H1 (cell line): ENCODE results near the gene TCEANC2. TPM values are rescaled to one million over a fixed set of nuclear protein-coding genes. Genes with fewer than 3 reads are reported as not detected.

Source experiments
- CTCF ChIA-PET: fragments of 300-600 bp; sonication (Branson Sonifier 250); formaldehyde crosslinking; loops from one replicate; lab custom pipeline; 2021; ENCODE audit not compliant: partially characterized antibody; lab: Charles Lee
- POLR2A ChIA-PET: fragments of 300-600 bp; sonication (Branson Sonifier 250); formaldehyde crosslinking; loops from one replicate; lab custom pipeline; 2021; ENCODE audit warnings: inconsistent platforms; ENCODE audit not compliant: partially characterized antibody; lab: Charles Lee
- DNase-seq, 2 experiments: peaks; one replicate each; pipeline versions ENCODE4 v3.0.0 to v3.0.0-alpha.2; 2010 to 2022; ENCODE audit warnings: low spot score in 2 of 2, low read depth in 1 of 2, mixed read lengths in 1 of 2
- FAIRE-seq: peaks from 2 replicates; lab custom pipeline; 2011; peaks lifted over from hg19 to GRCh38; lab: Jason Lieb, UNC
- H2AFZ ChIP-seq: 2 replicates; pipeline ENCODE4 v1.8.1; 2012; ENCODE audit warnings: low read length, inconsistent platforms
- H2AK5ac ChIP-seq: 2 replicates; pipeline ENCODE4 v1.6.1; 2013; ENCODE audit warnings: low read depth, low read length
- H2BK120ac ChIP-seq: replicated peaks from 2 replicates; pipeline ENCODE3; 2013; ENCODE audit warnings: low read depth, low read length, inconsistent platforms
- H2BK12ac ChIP-seq: 2 replicates; pipeline ENCODE4 v1.6.1; 2013; ENCODE audit warnings: low read depth, low read length
- H2BK15ac ChIP-seq: 2 replicates; pipeline ENCODE4 v1.6.1; 2013; ENCODE audit warnings: low read length
- H2BK20ac ChIP-seq: 2 replicates; pipeline ENCODE4 v1.6.1; 2013; ENCODE audit warnings: low read length
- H2BK5ac ChIP-seq: 2 replicates; pipeline ENCODE4 v1.6.1; 2013; ENCODE audit warnings: low read depth, low read length
- H3K14ac ChIP-seq: 2 replicates; pipeline ENCODE4 v1.6.1; 2013; ENCODE audit warnings: inconsistent platforms; ENCODE audit not compliant: insufficient read length
- H3K18ac ChIP-seq: 2 replicates; pipeline ENCODE4 v1.6.1; 2013; ENCODE audit warnings: low read length; ENCODE audit errors: extremely low read depth
- H3K23ac ChIP-seq: 2 replicates; pipeline ENCODE4 v1.6.1; 2013; ENCODE audit warnings: inconsistent platforms; ENCODE audit not compliant: insufficient read length
- H3K23me2 ChIP-seq: 2 replicates; pipeline ENCODE4 v1.6.1; 2013; ENCODE audit warnings: low read depth, low read length
- H3K27ac ChIP-seq: 2 replicates; pipeline ENCODE4 v1.6.1; 2011; ENCODE audit warnings: low read depth, low read length, inconsistent platforms
- H3K27me3 ChIP-seq, 4 experiments: replicated peaks in 1 of 4; 1 replicate in 1 of 4; 2 replicates in 3 of 4; pipeline versions ENCODE4 v1.6.1 to v1.8.1; 2011 to 2013; ENCODE audit warnings: low read length in 3 of 4, mild to moderate bottlenecking in 3 of 4, inconsistent platforms in 2 of 4, mixed read lengths in 2 of 4, moderate library complexity in 1 of 4; ENCODE audit not compliant: control insufficient read depth in 3 of 4, insufficient read depth in 3 of 4; ENCODE audit errors: extremely low read depth in 1 of 4
- H3K36me3 ChIP-seq, 4 experiments: 2 replicates each; pipeline versions ENCODE4 v1.6.1 to v1.8.1; 2011 to 2013; ENCODE audit warnings: mild to moderate bottlenecking in 4 of 4, low read length in 3 of 4, moderate library complexity in 2 of 4, control low read depth in 1 of 4, inconsistent platforms in 1 of 4; ENCODE audit not compliant: insufficient read depth in 4 of 4, control insufficient read depth in 2 of 4
- H3K4ac ChIP-seq: replicated peaks from 2 replicates; pipeline ENCODE3; 2013; ENCODE audit warnings: low read length, low read depth, mixed read lengths, inconsistent platforms; ENCODE audit not compliant: insufficient read length
- H3K4me1 ChIP-seq, 4 experiments: replicated peaks in 1 of 4; 1 replicate in 1 of 4; 2 replicates in 3 of 4; pipeline versions ENCODE4 v1.6.1 to v1.8.1; 2011 to 2013; ENCODE audit warnings: low read length in 3 of 4, inconsistent platforms in 2 of 4, mixed read lengths in 1 of 4; ENCODE audit not compliant: insufficient read depth in 4 of 4, control insufficient read depth in 3 of 4
- H3K4me2 ChIP-seq, 2 experiments: 2 replicates each; pipeline versions ENCODE4 v1.6.1 to v1.8.1; 2011 to 2013; ENCODE audit warnings: low read depth in 2 of 2, low read length in 2 of 2, control low read depth in 1 of 2, inconsistent platforms in 1 of 2, mild to moderate bottlenecking in 1 of 2; ENCODE audit not compliant: insufficient read depth in 1 of 2
- H3K4me3 ChIP-seq, 4 experiments: fragments of 200-600, 300-600 bp in 1 of 4; sonication (generic), shearing (Covaris generic), sonication (Bioruptor Twin) in 1 of 4; 2 replicates each; pipeline versions ENCODE4 v1.5.1 to v1.8.1; 2011 to 2016; ENCODE audit warnings: low read length in 4 of 4, low read depth in 3 of 4, control low read depth in 2 of 4, inconsistent platforms in 2 of 4, mild to moderate bottlenecking in 2 of 4, mixed read lengths in 1 of 4, moderate library complexity in 1 of 4; ENCODE audit not compliant: insufficient read depth in 2 of 4; ENCODE audit errors: extremely low read depth in 1 of 4
- H3K56ac ChIP-seq: replicated peaks from 2 replicates; pipeline ENCODE3; 2013; ENCODE audit warnings: low read depth, mild to moderate bottlenecking, mixed read lengths, low read length, inconsistent platforms; ENCODE audit not compliant: insufficient read length
- H3K79me1 ChIP-seq: 2 replicates; pipeline ENCODE4 v1.6.1; 2013; ENCODE audit warnings: low read depth, low read length, control low read depth
- H3K79me2 ChIP-seq, 2 experiments: 2 replicates each; pipeline versions ENCODE4 v1.6.1 to v1.8.1; 2012 to 2013; ENCODE audit warnings: low read length in 2 of 2, mild to moderate bottlenecking in 2 of 2, inconsistent platforms in 1 of 2; ENCODE audit not compliant: insufficient read depth in 2 of 2, control insufficient read depth in 1 of 2
- H3K9ac ChIP-seq, 4 experiments: replicated peaks in 1 of 4; 1 replicate in 1 of 4; 2 replicates in 3 of 4; pipeline versions ENCODE4 v1.6.1 to v1.8.1; 2011 to 2013; ENCODE audit warnings: low read depth in 3 of 4, low read length in 3 of 4, control low read depth in 2 of 4, mild to moderate bottlenecking in 2 of 4, moderate library complexity in 2 of 4, inconsistent platforms in 1 of 4; ENCODE audit errors: extremely low read depth in 1 of 4
- H3K9me3 ChIP-seq, 2 experiments: 2 replicates each; pipeline versions ENCODE4 v1.6.1 to v1.8.1; 2012 to 2013; ENCODE audit warnings: mild to moderate bottlenecking in 2 of 2, moderate library complexity in 2 of 2, control low read depth in 1 of 2, inconsistent platforms in 1 of 2, low read depth in 1 of 2, low read length in 1 of 2, mixed read lengths in 1 of 2; ENCODE audit not compliant: insufficient read depth in 2 of 2
- H4K20me1 ChIP-seq, 2 experiments: replicated peaks in 1 of 2; 2 replicates each; pipeline versions ENCODE3 to v1.8.1; 2011 to 2013; ENCODE audit warnings: inconsistent platforms in 2 of 2, low read length in 2 of 2, mild to moderate bottlenecking in 1 of 2; ENCODE audit not compliant: insufficient read depth in 2 of 2, control insufficient read depth in 1 of 2
- H4K5ac ChIP-seq: 2 replicates; pipeline ENCODE4 v1.6.1; 2013; ENCODE audit warnings: low read length, low read depth, mixed read lengths, inconsistent platforms; ENCODE audit not compliant: insufficient read length
- H4K8ac ChIP-seq: 2 replicates; pipeline ENCODE4 v1.8.0; 2013; ENCODE audit warnings: mild to moderate bottlenecking, moderate library complexity, low read length, inconsistent platforms; ENCODE audit not compliant: insufficient read depth; ENCODE audit errors: extremely low read depth
- H4K91ac ChIP-seq: replicated peaks from 2 replicates; pipeline ENCODE3; 2013; ENCODE audit warnings: low read length, mixed read lengths, inconsistent platforms; ENCODE audit not compliant: insufficient read length
- ASH2L ChIP-seq: fragments of 200-600, 300-600 bp; sonication (generic); IDR thresholded peaks from one replicate; pipeline ENCODE4 v1.7.1; 2017; ENCODE audit warnings: low read length
- EGR1 ChIP-seq: IDR thresholded peaks from 2 replicates; pipeline ENCODE4 v1.6.1; 2011; ENCODE audit warnings: low read depth, low read length, borderline replicate concordance
- GTF2F1 ChIP-seq: IDR thresholded peaks from 2 replicates; pipeline ENCODE4 v1.6.1; 2012; ENCODE audit warnings: low read depth, low read length, improper control_type of control experiment, borderline replicate concordance
- HDAC6 ChIP-seq: IDR thresholded peaks from one replicate; pipeline ENCODE4 v1.7.1; 2012; ENCODE audit warnings: low read depth, mild to moderate bottlenecking, inconsistent platforms, low read length, moderate library complexity
- RXRA ChIP-seq: IDR thresholded peaks from 2 replicates; pipeline ENCODE4 v1.6.1; 2011; ENCODE audit warnings: low read depth, mild to moderate bottlenecking, low read length, moderate library complexity; ENCODE audit not compliant: insufficient read depth
- SUZ12 ChIP-seq: fragments of 200-600 bp; sonication (generic); IDR thresholded peaks from 2 replicates; pipeline ENCODE4 v1.6.1; 2012; ENCODE audit warnings: mild to moderate bottlenecking, inconsistent platforms, low read length, moderate library complexity, mixed read lengths
- WGBS, 2 experiments: shearing (Covaris generic) in 1 of 2; methylation state at CpG; one replicate each; pipeline versions ENCODE4 v1.1.6 to v1.1.7; 2013 to 2015; ENCODE audit warnings: low lambda C conversion rate in 2 of 2, mixed read lengths in 2 of 2, inconsistent platforms in 1 of 2, low coverage in 1 of 2, missing lambda C conversion rate in 1 of 2; ENCODE audit not compliant: insufficient replicate concordance in 2 of 2, insufficient coverage in 1 of 2, insufficient read length in 1 of 2; ENCODE audit errors: extremely low coverage in 1 of 2, missing lambda C conversion rate in 1 of 2; 5-methylcytosine and 5-hydroxymethylcytosine counted together
- polyA plus RNA-seq, 7 experiments: library from polyadenylated mRNA; depleted of rRNA in 3 of 7; stranded (reverse) in 5 of 7; unstranded in 2 of 7; fragments of >200 nt in 5 of 7; fragments of 200-250 nt in 2 of 7; gene quantifications; 1 replicate in 5 of 7; 2 replicates in 1 of 7; 4 replicates in 1 of 7; pipeline versions ENCODE4 v1.2.1 to v1.2.3, GENCODE V29; 2011 to 2013; ENCODE audit warnings: missing spikeins in 2 of 7, mixed read lengths in 2 of 7
- total RNA-seq: library from RNA; stranded (reverse); fragmentation: NEBNext Ultra II Directional; extraction: Animal tissue kit (Norgen Biotek cat#: 25700); gene quantifications from 2 replicates; pipeline ENCODE4 v1.2.1, GENCODE V29; 2021

Gene TCEANC2
- total and polyA plus RNA-seq, 2 of the 8 experiments (the other 6 are each of a cell fraction or from before 2014, with no cell fraction given): 4.2 to 8.2 TPM

GRCh38 chr1:54064299-54064698 lies 10.9 kb downstream of the TCEANC2 start:
- no peak overlapping the region for H3K14ac ChIP-seq
- no peak overlapping the region for H2BK12ac ChIP-seq
- FAIRE-seq (no peak), DNase-seq (no peak)
- H3K4me3 ChIP-seq: no peak overlapping the region
- no peaks in the 10 kb centered on the region for H3K36me3 ChIP-seq
- no peak overlapping the region for H2BK5ac ChIP-seq
- H3K79me2 ChIP-seq: no peaks in the 10 kb centered on the region
- H3K18ac ChIP-seq: no peak overlapping the region
- no peak overlapping the region for H3K23ac ChIP-seq
- POLR2A ChIA-PET: no interaction called here
- no peak overlapping the region for H3K4me2 ChIP-seq
- no peak overlapping the region for H4K8ac ChIP-seq
- H2AFZ ChIP-seq: no peak overlapping the region
- H3K4ac ChIP-seq: no peak overlapping the region
- no peak overlapping the region for H2BK120ac ChIP-seq
- no peak overlapping the region for H3K56ac ChIP-seq
- WGBS, 2 experiments: 93% methylated on average over 5 of the region's 5 CpGs; no CpG with 5 or more reads in 1 of the 2 experiments
- H3K4me1 ChIP-seq: no peaks in the 10 kb centered on the region
- H3K9ac ChIP-seq: no peak overlapping the region
- H3K27ac ChIP-seq: no peak overlapping the region
- no peak overlapping the region for H2AK5ac ChIP-seq
- H4K20me1 ChIP-seq: peaks cover 0 to 2% of the 10 kb centered on the region in 2 experiments
- H4K91ac ChIP-seq: no peak overlapping the region
- no peak overlapping the region for H2BK20ac ChIP-seq
- no peaks in the 10 kb centered on the region for H3K23me2 ChIP-seq
- H3K9me3 ChIP-seq: no peaks in the 10 kb centered on the region
- H3K79me1 ChIP-seq: no peaks in the 10 kb centered on the region
- CTCF ChIA-PET: interaction anchor here (0.7 to 0.9 kb wide), 2 partner anchors 10 to 203 kb away, joined by 3 read pairs; no protein-coding TSS in a partner anchor
- H2BK15ac ChIP-seq: no peak overlapping the region
- H3K27me3 ChIP-seq: no peaks in the 10 kb centered on the region
- no peak for TF ChIP-seq RXRA
- TF ChIP-seq ASH2L: no peak
- no peak for TF ChIP-seq GTF2F1
- no peak for TF ChIP-seq SUZ12
- TF ChIP-seq HDAC6: no peak
- TF ChIP-seq EGR1: no peak
- no peak overlapping the region for H4K5ac ChIP-seq
